Peyer's patch (tissue), 4 donors: Measurements from ENCODE around the gene ATF6.

Experiments
- CTCF ChIP-seq, 6 experiments: fragments of 450-650 bp in 4 of 6; fragments of 200-600 bp in 2 of 6; sonication (generic) in 1 of 6; IDR thresholded peaks; one replicate each; pipeline ENCODE4 v1.5.1; 2017 to 2019; ENCODE audit warnings: antibody characterized with exemption in 6 of 6, mild to moderate bottlenecking in 3 of 6, moderate library complexity in 1 of 6
- POLR2A ChIP-seq, 2 donors: fragments of 450-650 bp; IDR thresholded peaks; one replicate each; pipeline ENCODE4 v1.5.1; 2017; ENCODE audit warnings: antibody characterized with exemption in 2 of 2, mild to moderate bottlenecking in 2 of 2, moderate library complexity in 2 of 2

- TF ChIP-seq CTCF (IDR thresholded peaks at IDR 0.05) (no peak), POLR2A (IDR thresholded peaks at IDR 0.05) (no peak)
Observed at GRCh38 chr1:161986328-161986727, 220.2 kb downstream of the ATF6 start.
